CD4-positive, alpha-beta T cell treated with Interleukin-15 for 1 hour (primary cell): Measurements from ENCODE around the gene ELAPOR1.

Experiments used
- DNase-seq: peaks from one replicate; pipeline ENCODE4 v3.0.0-alpha.2; 2020

Gene ELAPOR1

GRCh38 chr1:109099938-109100773 is 13.8 kb upstream of the ELAPOR1 start:
- DNase-seq, result peak; percentile 97

DNA sequence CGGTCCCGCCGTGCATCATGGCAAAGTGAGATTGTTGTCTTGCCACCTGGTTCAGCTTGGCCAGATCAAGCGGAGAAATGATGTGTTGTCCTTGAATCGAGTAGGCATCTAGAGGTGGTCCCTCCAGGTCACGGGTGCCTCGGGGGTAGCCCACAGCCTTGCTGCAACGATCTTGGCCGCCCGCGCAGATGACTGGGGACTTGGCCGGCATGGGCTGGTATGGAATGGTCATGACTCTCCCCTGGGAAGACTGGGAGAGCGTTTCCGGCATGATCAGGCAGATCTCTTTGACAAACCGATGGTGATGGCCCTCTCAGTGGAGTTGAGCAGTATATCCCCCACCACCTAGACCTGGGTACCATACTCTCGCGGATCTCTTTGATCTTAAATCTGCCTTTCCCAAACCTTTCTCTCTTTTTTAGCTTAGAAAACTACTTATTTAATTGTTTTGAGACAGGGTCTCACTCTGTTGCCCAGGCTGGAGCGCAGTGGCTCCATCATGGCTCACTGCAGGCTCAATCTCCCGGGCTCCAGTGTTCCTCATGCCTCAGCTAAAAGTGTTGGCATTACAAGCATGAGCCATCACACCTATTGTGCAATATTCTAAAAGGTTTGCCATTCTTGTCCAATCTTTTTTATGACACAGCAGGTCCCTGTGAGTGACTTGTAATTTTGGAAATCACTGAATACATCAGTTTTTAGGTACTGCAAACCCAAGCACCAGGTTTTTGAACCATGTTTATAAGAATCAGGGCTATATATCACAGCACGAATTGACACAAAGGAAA is 9.4 kb upstream of the ELAPOR1 start:
- no peak for DNase-seq

DNA sequence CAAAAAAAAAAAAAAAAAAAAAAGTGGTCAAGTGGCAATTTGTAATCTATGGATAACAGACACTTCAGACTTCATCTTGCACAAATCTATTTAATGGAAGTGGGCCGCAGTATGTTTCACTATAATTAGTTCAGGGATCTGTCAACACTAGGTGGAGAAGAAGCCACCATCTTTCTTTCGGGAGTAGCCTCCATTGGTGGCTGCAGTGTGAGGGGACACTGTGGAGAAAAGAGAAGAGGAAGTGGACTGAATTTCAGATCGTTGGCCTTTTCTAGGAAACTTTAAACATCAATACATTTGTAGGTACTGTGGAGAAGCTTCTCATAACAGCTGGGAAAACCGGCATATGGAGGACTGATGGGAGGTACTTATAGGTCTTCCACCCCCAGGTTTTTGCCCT is 8.0 kb upstream of the ELAPOR1 start:
- no peak for DNase-seq

DNA sequence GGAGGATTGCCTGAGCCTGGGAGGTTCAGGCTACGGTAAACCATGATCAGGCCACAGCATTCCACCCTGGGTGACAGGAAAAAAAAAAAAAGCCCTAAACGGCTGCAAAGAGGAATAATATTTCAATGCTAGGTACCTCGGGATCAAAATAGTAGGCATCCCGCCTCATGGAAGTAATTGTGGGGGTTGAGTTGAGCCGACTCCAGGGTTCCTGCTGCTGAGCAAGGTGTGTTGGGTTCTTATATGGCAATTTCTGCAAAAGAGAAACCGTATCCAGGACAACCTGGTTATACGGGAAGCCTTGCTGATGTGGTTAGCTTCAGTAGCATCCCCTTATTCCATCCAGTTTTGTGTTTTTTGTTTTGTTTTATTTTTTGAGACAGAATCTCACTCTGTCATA is 6.1 kb upstream of the ELAPOR1 start:
- DNase-seq, result no peak

- no peak for DNase-seq
Observed at GRCh38 chr1:109109906-109110305, 4.0 kb upstream of the ELAPOR1 start.

DNA sequence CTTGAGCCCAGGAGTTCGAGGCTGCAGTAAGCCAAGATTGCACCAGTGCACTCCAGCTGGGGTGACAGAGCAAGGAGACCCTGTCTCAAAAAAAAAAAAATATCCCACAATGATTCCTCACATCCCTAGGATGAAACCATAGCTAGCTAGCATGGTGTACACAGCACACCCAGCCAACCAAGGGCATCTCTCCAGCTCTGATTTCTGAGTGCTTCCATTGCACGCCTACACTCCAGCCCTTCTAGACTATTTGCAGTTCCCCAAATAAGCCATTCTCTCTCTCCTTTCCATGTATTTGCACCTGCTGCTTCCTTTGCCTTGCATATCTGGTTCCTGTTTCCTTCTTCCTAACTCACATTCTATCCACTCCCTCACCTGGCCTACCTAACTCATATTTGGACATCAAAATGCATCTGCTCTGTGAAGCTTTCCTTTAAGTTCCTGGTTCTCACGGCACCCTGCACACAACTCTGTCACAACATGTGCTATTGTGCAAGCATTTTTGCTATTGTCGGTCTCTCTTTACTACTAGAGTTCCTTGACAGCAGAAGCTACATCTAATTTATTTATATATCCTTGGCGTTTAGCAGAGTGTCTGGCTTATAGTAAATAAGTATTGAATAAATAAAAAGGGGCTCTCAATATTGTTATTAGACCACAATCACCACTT is 2.4 kb upstream of the ELAPOR1 start:
- no peak for DNase-seq

- DNase-seq, result no peak
Observed at GRCh38 chr1:109112056-109112651, 1.8 kb upstream of the ELAPOR1 start.

DNA sequence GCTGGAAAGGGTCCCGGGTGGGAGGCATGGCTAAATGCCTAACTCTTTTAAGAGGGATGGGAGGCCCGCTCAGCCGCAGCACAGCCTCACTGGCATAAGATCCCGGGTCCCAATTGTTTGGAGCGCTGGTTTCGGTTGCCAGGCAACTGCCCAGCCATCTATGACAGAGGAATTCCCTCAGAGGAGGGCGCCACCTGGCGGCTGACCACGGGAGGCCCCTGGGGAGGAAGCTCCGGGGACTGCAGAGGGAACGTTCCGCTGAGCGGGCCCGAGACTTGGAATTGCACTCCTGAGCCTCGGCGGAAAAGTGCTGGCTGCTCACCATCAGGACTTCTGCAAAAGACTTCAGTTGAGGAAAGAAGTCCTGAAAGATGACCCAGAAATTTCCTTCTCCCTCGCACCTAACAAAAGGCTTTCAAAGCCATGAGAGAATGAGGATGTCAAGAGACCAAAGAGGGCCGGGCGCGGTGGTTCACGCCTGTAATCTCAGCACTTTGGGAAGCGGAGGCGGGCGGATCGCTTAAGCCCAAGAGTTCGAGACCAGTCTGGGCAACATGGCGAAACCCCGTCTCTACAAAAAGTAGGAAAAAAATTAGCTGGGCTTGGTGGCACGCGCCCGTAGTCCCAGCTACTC is 1.1 kb upstream of the ELAPOR1 start:
- peak; percentile 91 for DNase-seq

- no peak for DNase-seq
Observed at GRCh38 chr1:109114342-109114674, 393 bp downstream of the ELAPOR1 start.

DNA sequence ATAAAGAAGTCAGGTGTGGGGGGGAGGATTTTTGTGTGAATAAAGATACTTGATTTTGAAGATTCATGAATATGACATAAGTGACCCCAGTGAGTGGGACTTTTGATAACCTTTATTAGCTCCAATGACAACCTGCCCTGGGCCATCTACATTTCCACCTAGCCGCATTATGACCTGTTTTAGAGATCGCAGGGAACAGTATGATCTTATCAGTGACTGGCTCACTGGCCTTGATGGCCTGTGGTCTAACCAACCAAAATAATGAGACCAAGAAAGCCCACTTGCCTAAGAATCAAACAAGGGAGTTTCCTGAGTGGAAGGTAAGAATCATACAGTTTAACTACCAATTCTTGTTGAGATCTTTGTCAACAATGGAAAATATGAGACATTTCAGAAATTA is 1.8 kb downstream of the ELAPOR1 start:
- no peak for DNase-seq

DNA sequence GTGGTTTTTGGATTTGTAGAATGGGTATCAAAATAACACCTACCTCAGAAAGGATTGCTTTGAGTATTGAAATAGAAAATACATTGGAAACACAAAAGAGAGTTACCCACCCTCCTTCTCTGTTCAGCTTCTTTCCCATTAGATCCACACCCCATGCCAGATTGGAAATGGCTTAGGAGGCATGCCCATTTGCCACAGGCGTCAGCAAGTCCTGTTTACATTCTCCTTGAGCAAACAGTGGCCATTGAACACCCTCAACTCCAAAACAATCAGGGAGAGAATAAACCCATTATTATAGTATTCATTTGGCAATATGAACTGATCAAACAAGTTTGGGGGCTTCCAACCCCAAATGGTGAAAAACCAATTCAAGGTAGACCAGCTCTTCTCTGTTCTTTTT is 2.4 kb downstream of the ELAPOR1 start:
- DNase-seq, result no peak

GRCh38 chr1:109118089-109118488 is 4.2 kb downstream of the ELAPOR1 start:
- no peak for DNase-seq

DNA sequence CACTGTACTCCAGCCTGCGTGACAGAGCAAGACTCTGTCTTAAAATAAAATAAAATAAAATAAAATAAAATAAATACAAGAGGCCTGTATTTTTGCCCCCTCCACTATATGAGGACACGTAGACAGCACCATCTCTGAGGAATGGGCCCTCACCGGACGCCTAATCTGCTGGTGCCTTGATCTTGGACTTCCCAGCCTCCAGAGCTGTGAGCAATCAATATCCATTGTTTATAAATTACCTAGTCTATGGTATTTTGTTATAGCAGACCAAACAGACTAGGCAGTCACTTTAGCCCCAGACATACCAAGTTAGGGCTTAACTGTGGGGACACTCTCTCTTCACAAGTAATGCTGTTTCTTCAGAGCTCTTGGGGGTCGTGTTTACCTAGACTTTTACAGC is 6.4 kb downstream of the ELAPOR1 start:
- DNase-seq, result no peak

DNA sequence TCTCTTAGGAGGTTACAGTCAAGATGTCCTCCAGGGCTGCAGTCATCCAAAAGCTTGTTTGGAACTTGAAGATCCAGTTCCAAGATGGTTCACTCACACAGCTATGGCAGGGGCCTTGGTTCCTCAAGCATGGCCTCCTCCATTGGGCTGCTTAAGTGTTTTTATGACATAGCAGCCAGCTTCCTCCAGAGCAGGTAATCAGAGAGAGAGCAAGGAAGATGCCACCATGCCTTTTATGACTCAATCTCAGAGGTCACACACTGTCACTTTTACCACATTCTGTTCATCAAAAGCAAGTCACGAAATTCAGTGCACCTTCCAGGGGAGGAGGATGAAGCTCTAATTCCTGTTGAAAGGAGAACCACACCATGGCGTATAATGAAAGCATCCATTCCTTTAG is 17.1 kb downstream of the ELAPOR1 start:
- no peak for DNase-seq

GRCh38 chr1:109131800-109132199 is 17.9 kb downstream of the ELAPOR1 start:
- DNase-seq, result no peak

DNA sequence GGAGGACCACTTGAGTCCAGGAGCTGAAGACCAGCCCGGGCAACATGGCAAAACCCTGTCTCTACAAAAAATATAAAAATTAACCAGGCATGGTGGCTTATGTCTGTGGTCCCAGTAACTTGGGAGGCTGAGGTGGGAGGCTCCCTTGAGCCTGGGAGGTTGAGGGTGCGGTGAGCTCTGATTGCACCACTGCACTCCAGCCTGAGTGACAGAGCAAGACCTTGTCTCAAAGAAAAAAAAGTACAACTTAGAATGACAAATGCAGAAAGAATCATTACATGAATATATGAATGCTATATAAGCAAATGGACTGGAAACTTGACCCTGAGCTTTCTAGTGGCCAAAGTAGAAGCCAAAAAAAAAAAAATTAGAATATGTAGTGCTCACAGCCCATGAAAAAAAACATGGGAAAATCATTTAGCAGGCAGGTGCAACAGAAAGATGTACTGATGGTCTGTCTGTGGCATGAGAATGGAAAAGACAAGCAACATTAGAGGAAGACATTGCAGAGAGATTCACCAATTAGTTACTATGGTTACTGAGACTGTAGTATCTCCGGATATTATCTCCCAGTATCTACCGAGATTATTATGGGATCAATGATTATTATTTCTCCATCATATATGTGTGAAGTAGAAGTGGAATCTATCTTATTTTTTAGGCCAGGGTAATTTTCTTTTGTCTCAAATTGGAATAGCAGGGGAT is 19.2 kb downstream of the ELAPOR1 start:
- DNase-seq, result no peak

DNA sequence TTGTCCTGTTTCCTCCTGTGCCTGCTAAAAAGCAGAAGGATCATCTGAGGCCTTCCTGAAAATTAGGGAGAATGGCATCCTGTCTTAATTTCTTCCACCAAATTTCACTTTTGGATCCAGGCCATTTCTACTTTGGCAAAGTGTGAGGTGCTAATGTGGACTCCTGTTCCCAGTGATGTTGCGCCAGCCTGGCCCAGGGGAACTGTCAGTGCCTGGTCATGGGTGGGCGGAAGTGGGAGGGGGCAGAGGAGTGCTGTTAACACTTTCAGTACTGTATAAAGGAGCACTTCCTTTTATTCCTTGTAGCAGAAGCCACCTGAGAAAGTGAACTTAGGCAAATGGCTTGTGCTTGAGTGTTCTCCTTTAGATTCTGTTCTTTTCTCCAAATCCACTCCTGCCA is 19.9 kb downstream of the ELAPOR1 start:
- peak; percentile 46 for DNase-seq

DNA sequence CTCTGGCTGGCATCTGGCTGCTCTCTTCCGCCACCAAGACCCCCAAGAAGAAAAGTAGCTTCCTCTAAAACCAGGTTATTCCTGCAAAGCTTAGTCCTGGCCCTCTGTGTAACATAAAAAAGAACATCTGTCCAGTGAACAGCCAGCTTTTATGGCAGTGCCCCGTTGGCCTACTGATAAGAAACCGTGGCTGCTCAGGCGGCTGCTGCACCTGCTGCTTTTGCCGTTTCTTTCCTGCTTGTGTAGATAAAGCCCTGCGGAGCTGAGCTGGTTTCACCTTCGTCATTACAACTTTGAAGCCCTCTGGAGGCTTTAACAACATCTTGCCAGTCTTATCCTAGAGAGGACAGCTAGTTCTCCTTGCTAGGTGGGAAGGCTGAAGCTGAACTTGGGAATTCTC is 20.5 kb downstream of the ELAPOR1 start:
- no peak for DNase-seq

DNA sequence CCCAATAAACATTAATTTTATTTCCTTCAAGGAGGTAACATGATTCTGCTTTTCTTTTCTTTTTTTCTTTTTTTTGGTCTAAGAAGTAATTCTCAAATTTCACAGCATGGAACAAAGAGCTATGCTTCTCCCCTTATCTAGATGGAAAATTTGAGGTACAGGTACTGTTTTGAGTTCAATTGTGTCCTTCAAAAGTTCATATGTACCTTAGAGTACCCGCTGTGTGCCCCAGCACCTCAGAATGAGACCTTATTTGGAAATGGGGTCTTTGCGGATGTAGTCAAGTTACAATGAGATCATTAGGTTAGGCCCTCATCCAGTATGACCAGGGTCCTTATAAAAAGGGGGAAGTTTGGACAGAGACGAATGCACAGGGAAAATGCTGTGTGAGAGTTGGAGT is 22.0 kb downstream of the ELAPOR1 start:
- no peak for DNase-seq

GRCh38 chr1:109136766-109137165 is 22.9 kb downstream of the ELAPOR1 start:
- DNase-seq, result no peak

GRCh38 chr1:109137958-109138357 is 24.0 kb downstream of the ELAPOR1 start:
- no peak for DNase-seq

DNA sequence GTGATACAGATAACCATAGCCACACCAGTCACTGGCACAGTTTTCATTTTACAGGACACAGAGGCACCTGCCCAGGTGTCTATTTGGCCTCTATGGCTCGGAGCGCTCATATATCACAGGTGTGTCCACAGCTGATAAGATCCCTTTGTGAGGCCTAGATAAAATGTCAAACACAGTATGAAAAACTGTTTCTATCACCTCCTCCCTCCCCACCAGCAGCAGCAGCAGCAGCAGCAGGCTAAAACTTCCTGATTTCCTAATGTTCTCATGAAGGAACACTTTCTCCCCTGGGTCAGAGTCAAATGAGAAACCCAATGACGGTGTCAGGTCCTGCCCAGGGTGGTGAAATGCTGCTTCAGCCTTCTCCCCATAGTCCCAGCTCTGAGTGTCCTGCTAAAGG is 24.4 kb downstream of the ELAPOR1 start:
- DNase-seq, result no peak
